ENCODE results near the gene PACS1.

The PACS1 gene

GRCh38 chr11:66048547-66049323 is 21.3 kb upstream of the PACS1 start, which contains the start of gene GAL3ST3:
TSS of gene GAL3ST3 (minus strand) at chr11:66049161. CDS start at chr11:66045415, 3,746 bp downstream.
- TF ChIP-seq PAX5 (IDR thresholded peaks at IDR 0.05; ENCODE audit: insufficient read depth, low read length, severe bottlenecking) (no peak), SPI1 (IDR thresholded peaks at IDR 0.05; ENCODE audit: low read depth, low read length) (no peak)

GRCh38 chr11:66050581-66051231 is 19.4 kb upstream of the PACS1 start:
- no peak for TF ChIP-seq POLR2A (IDR thresholded peaks at IDR 0.05; ENCODE audit: low read depth, low read length)
- TF ChIP-seq POU2F2 (IDR thresholded peaks at IDR 0.05; ENCODE audit: low read depth, low read length), result no peak
- no peak for TF ChIP-seq POLR2AphosphoS5 (IDR thresholded peaks at IDR 0.05; ENCODE audit: low read depth, low read length)
- no peak for TF ChIP-seq SPI1 (IDR thresholded peaks at IDR 0.05; ENCODE audit: low read depth, low read length)
- no peak for TF ChIP-seq PAX5 (IDR thresholded peaks at IDR 0.05; ENCODE audit: insufficient read depth, low read length, severe bottlenecking)
- no peak for TF ChIP-seq TAF1 (IDR thresholded peaks at IDR 0.05; ENCODE audit: low read depth, low read length)
- no peak for FAIRE-seq
- DNase-seq (ENCODE audit: insufficient read length, low spot score), result no peak

More at GRCh38 chr11:66048547-66049323, 21.3 kb upstream of the PACS1 start, which contains the start of gene GAL3ST3:
- DNase-seq (ENCODE audit: insufficient read length, low spot score) (no peak), FAIRE-seq (no peak)

GRCh38 chr11:66051371-66051765 is 18.7 kb upstream of the PACS1 start:
- no peak for FAIRE-seq
- TF ChIP-seq POU2F2 (IDR thresholded peaks at IDR 0.05; ENCODE audit: low read depth, low read length) (no peak), SPI1 (IDR thresholded peaks at IDR 0.05; ENCODE audit: low read depth, low read length) (no peak), POLR2AphosphoS5 (IDR thresholded peaks at IDR 0.05; ENCODE audit: low read depth, low read length) (no peak), PAX5 (IDR thresholded peaks at IDR 0.05; ENCODE audit: insufficient read depth, low read length, severe bottlenecking) (no peak), POLR2A (IDR thresholded peaks at IDR 0.05; ENCODE audit: low read depth, low read length) (no peak), TAF1 (IDR thresholded peaks at IDR 0.05; ENCODE audit: low read depth, low read length) (no peak)
- no peak for DNase-seq (ENCODE audit: insufficient read length, low spot score)

GRCh38 chr11:66051766-66052663 is 18.1 kb upstream of the PACS1 start, which contains the start of gene SF3B2:
TSS of gene SF3B2 (plus strand) at chr11:66052364. CDS start at chr11:66052385, 21 bp downstream.
- TF ChIP-seq PAX5 (IDR thresholded peaks at IDR 0.05; ENCODE audit: insufficient read depth, low read length, severe bottlenecking) (no peak), TAF1 (IDR thresholded peaks at IDR 0.05; ENCODE audit: low read depth, low read length) (peak; percentile 92), POLR2A (IDR thresholded peaks at IDR 0.05; ENCODE audit: low read depth, low read length) (peak; percentile 86), SPI1 (IDR thresholded peaks at IDR 0.05; ENCODE audit: low read depth, low read length) (no peak; the same call in 1 of the 2 replicates), POLR2AphosphoS5 (IDR thresholded peaks at IDR 0.05; ENCODE audit: low read depth, low read length) (peak; percentile 76)
- peak; percentile 99 for FAIRE-seq
- peak; percentile 97 for DNase-seq (ENCODE audit: insufficient read length, low spot score)

- no peak for FAIRE-seq
- no peak for TF ChIP-seq POLR2AphosphoS5 (IDR thresholded peaks at IDR 0.05; ENCODE audit: low read depth, low read length)
- TF ChIP-seq TAF1 (IDR thresholded peaks at IDR 0.05; ENCODE audit: low read depth, low read length), result no peak
- no peak for TF ChIP-seq PAX5 (IDR thresholded peaks at IDR 0.05; ENCODE audit: insufficient read depth, low read length, severe bottlenecking)
- no peak for TF ChIP-seq POLR2A (IDR thresholded peaks at IDR 0.05; ENCODE audit: low read depth, low read length)
- no peak for TF ChIP-seq POU2F2 (IDR thresholded peaks at IDR 0.05; ENCODE audit: low read depth, low read length)
- no peak for TF ChIP-seq SPI1 (IDR thresholded peaks at IDR 0.05; ENCODE audit: low read depth, low read length)
- DNase-seq (ENCODE audit: insufficient read length, low spot score), result no peak
Observed at GRCh38 chr11:66052664-66052982, 17.4 kb upstream of the PACS1 start.

GRCh38 chr11:66055021-66055420 is 15.1 kb upstream of the PACS1 start:
- DNase-seq (ENCODE audit: insufficient read length, low spot score) (no peak), FAIRE-seq (no peak)
- TF ChIP-seq POU2F2 (IDR thresholded peaks at IDR 0.05; ENCODE audit: low read depth, low read length), result no peak
- no peak for TF ChIP-seq POLR2A (IDR thresholded peaks at IDR 0.05; ENCODE audit: low read depth, low read length)
- TF ChIP-seq POLR2AphosphoS5 (IDR thresholded peaks at IDR 0.05; ENCODE audit: low read depth, low read length), result no peak

- FAIRE-seq, result no peak
- TF ChIP-seq POU2F2 (IDR thresholded peaks at IDR 0.05; ENCODE audit: low read depth, low read length) (no peak), POLR2A (IDR thresholded peaks at IDR 0.05; ENCODE audit: low read depth, low read length) (no peak), POLR2AphosphoS5 (IDR thresholded peaks at IDR 0.05; ENCODE audit: low read depth, low read length) (no peak), SPI1 (IDR thresholded peaks at IDR 0.05; ENCODE audit: low read depth, low read length) (no peak)
- no peak for DNase-seq (ENCODE audit: insufficient read length, low spot score)
Observed at GRCh38 chr11:66056501-66056900, 13.6 kb upstream of the PACS1 start.

- DNase-seq (ENCODE audit: insufficient read length, low spot score), result no peak
- FAIRE-seq, result no peak
- TF ChIP-seq POU2F2 (IDR thresholded peaks at IDR 0.05; ENCODE audit: low read depth, low read length), result no peak
Observed at GRCh38 chr11:66059966-66060680, 9.9 kb upstream of the PACS1 start.

- TF ChIP-seq SPI1 (IDR thresholded peaks at IDR 0.05; ENCODE audit: low read depth, low read length) (no peak), TAF1 (IDR thresholded peaks at IDR 0.05; ENCODE audit: low read depth, low read length) (no peak), POU2F2 (IDR thresholded peaks at IDR 0.05; ENCODE audit: low read depth, low read length) (no peak), PAX5 (IDR thresholded peaks at IDR 0.05; ENCODE audit: insufficient read depth, low read length, severe bottlenecking) (no peak), POLR2AphosphoS5 (IDR thresholded peaks at IDR 0.05; ENCODE audit: low read depth, low read length) (no peak), POLR2A (IDR thresholded peaks at IDR 0.05; ENCODE audit: low read depth, low read length) (no peak)
- FAIRE-seq (no peak), DNase-seq (ENCODE audit: insufficient read length, low spot score) (no peak)
Observed at GRCh38 chr11:66061268-66061667, 8.8 kb upstream of the PACS1 start.

Measured in GM12891 (cell line).